ENCODE data around the gene ORAI3.

- TF ChIP-seq CTCF (IDR thresholded peaks at IDR 0.05) (peak; percentile 55 to 97 (median 78)), POLR2A (IDR thresholded peaks at IDR 0.05) (no peak)
Measured at GRCh38 chr16:30941600-30942425, 7.1 kb upstream of the ORAI3 start.

Data from thyroid gland (tissue), 4 donors.